NCI-H345 treated with DMSO at 0.1 percent for 48 hours (cell line): ENCODE measurements around the gene MTMR10.

Experiments
- DNase-seq: peaks from one replicate; lab custom pipeline; 2025; ENCODE audit not compliant: unreplicated experiment; lab: John Stamatoyannopoulos, UW

MTMR10 gene

DNA sequence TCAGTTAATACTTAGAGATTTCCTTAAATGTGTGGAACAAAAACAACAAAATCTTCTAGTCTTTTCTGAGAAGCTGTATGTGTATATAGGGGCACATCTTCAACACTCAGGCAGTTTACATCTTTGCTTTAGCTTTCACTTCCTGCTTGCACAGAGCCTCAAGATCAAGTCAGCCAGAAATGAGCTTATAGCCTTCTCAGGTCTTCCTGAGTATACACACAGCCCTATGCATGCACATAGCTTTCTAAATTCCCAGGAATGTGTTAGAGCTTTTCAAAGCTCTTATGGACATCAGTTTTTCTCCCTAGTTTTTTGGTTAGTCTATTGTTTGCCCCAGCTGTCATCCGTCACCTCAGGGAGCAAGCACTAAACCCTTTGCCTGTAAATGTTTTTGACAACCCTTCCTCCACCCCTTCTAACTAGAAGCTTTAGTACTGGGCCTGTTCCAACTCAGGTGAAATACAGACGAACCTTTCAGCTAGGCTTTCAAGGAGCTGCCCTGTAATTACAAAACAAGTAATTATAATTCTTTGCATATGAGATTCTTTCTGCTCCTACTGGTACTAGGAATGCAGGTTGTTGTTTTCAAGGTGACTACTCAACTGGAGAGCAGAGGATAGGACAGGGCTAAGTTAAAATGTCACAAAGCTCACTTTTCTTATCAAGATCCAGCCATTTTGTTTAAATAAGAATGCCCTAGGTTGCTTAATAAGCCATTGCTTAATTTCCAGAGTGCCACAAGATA lies 22.6 kb upstream of the MTMR10 start:
- DNase-seq, result no peak

DNA sequence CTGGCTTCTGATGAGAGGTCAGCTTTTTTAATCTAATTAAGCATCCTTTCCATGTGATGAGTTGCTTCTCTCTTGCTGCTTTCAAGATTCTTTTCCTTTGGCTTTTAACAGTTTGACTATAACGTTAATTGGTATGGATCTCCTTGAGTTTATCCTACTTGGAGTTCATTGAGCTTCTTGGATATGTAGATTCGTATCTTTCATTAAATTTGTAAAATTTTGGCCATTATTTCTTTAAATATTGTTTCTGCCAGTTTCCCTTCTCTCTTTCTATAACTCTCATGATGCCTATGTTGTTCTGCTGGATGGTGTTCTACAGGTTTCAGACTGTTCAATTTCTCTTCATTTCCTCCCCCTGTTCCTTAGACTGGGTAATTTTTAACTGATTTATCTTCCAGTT lies 21.0 kb upstream of the MTMR10 start:
- no peak for DNase-seq

DNA sequence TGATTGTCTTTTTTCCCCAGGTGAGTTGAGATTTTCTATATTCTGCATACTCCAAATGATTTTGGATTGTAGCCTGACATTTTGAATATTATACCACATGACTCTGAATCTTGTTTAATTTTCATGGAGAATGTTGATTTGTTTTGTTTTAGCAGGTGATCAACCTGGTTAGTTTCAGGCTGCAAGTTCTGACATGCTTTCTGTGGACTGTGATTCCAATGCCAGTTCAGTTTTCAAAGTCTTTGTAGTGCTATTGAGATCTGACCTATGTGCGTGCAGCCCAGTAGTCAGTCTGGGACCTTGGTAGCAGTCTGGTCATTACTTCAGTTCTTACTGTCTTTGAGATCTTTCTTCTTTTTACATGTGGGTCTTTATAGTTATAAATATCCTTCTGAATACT lies 18.6 kb upstream of the MTMR10 start:
- DNase-seq, result no peak

DNA sequence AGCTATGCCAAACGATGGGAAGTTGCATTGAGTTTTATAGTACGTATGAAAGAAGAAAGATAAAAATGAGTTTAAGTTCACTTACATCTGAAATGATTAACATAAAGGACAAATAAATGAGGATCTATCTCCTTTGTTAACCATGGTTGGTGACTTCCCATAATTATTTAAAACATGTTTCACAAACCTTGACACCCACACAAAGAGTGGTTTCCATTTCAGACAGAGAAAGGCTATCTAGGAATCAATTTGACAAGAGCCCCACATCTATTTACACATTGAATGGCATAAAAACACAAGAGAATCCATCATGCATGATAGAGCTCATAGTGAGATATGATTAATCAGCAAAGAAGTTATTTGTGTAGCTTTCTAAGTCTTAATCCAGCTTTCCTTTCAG lies 14.2 kb upstream of the MTMR10 start:
- no peak for DNase-seq

- DNase-seq, result no peak
Observed at GRCh38 chr15:31004220-31004733, 12.8 kb upstream of the MTMR10 start.

DNA sequence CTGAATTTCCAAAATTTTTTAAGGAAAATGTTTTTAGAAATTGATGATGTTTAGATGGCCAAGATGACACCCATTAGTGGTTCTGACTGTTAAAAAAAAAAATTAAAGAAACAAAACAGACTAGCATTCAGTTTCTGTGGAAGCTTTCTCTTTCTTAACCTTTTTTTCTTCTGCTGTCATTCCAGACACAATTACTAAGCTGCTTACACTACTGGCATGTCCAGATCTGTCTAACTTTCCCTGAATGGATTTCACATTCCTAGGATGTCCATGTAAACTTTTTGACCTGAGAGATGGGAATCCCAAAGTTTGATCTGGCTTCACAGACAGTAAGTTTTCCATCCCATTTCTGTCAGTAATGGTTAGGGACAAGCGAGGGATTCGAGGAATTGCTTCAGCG lies 10.3 kb upstream of the MTMR10 start:
- no peak for DNase-seq

- DNase-seq, result no peak
Observed at GRCh38 chr15:30999729-31000128, 8.3 kb upstream of the MTMR10 start.

DNA sequence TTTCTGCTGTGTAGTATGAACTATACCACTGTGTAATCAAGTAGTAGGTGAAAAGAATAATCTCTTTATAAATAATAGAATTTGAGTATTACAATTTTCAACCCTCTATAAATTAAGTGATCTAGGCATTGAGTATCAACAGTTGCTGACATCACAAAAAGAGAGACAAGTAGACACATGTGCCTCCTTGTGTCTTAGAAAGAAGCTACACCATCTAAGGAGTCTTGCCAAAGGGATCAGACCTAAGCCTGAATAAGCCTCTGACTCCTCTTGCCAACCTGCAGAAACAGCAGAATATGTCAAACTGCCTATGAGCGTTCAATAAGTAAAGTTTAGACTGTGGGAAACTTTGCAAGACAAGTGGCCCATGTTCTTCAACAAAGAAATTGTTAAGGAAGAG lies 5.8 kb upstream of the MTMR10 start:
- DNase-seq, result no peak

GRCh38 chr15:30992249-30992864 lies 929 bp upstream of the MTMR10 start:
- no peak for DNase-seq

GRCh38 chr15:30990446-30991254 lies 778 bp downstream of the MTMR10 start:
- no peak for DNase-seq

GRCh38 chr15:30990036-30990435 lies 1.4 kb downstream of the MTMR10 start:
- DNase-seq, result no peak

DNA sequence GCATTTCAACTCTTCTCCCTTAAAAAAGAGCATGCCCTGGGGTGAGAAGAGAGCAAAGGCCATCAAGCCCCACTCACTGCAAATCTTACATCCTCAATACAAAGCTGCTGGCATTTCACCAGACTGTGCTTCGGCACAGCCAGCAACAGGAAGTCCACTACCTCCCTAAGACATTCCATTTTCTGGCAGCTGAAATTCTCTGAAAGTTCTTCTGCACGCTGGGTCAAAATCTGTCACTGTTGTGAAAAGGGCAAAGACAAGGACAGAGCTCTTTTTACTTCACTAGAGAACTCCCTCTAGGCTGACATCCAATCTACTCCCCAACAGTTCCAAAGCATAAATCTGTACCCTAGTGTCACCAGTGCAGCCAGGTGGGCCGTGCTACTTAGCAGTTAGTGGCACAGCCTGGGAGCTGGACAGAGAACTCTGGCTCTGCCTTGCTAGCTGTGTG lies 6.3 kb downstream of the MTMR10 start:
- no peak for DNase-seq

- no peak for DNase-seq
Observed at GRCh38 chr15:30984542-30984941, 6.9 kb downstream of the MTMR10 start.

GRCh38 chr15:30984118-30984517 lies 7.3 kb downstream of the MTMR10 start:
- DNase-seq, result no peak

- no peak for DNase-seq
Observed at GRCh38 chr15:30979457-30979856, 12.0 kb downstream of the MTMR10 start.

- DNase-seq, result no peak
Observed at GRCh38 chr15:30978328-30978727, 13.1 kb downstream of the MTMR10 start.

DNA sequence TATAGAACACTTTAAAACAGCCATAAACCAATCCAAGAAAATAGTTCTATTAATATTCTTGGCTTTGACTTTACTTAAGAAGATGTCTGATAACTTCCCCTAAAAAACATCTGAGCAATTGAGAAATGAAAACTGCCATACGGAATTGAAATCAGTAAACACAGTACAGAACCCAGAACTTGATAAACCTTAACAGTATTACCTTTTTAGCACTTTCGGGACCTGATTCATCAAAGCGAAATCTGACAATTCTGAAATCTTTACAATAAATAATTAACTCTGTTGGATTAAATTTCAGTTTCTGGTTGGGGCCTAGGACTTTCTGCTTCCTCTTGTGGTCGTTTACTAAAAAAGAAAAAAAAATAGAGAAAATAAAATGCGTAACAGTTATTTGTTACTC lies 17.3 kb downstream of the MTMR10 start:
- DNase-seq, result no peak

- DNase-seq, result no peak
Observed at GRCh38 chr15:30973379-30973778, 18.0 kb downstream of the MTMR10 start.

- DNase-seq, result no peak
Observed at GRCh38 chr15:30969724-30970123, 21.7 kb downstream of the MTMR10 start.

DNA sequence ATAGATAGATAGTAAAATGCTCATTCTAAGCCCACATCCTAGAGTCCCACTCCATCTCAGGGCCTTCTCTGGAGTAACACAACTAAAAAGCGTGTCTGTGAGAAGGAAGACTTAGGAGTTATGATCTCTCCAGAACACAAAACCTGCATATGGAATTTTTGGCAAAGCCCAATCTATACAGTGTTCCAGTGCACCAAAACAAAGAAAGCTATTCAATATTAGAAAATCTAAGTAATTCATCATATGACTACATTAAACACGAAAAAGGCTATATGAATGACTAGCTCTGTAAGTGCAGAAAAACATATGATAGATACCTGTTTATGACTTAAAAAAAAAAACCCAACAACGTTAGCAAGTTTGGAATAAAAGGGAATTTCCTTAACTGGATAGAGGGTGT lies 27.7 kb downstream of the MTMR10 start:
- no peak for DNase-seq

- DNase-seq, result no peak
Observed at GRCh38 chr15:30962659-30963058, 28.8 kb downstream of the MTMR10 start.

DNA sequence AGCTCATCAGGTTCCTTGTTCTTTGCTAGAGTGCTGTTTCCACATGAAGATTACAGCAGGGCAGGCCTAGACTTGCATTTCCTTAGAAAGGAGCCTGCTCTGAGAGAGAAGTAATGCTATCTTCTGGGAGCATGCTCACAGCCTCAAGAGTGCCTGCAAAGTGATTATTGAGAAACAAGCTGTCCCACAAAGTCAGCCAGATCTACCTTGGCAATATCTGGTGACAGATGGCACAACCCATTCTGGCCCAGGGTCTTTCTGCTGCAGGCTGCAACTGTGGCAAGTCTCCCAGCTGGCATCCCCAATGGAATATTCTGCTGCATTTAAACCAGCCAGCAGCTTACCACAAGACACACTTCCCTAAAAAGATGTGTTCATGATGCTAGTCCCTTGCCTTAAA lies 29.3 kb downstream of the MTMR10 start:
- no peak for DNase-seq
